ENCODE data around the gene DHX40.
"Not testable (repeated sequence)": the region's sequence is repeated elsewhere in the genome, so short reads cannot be mapped to it uniquely, and the experiment has no call there.

Gene DHX40, protein sequence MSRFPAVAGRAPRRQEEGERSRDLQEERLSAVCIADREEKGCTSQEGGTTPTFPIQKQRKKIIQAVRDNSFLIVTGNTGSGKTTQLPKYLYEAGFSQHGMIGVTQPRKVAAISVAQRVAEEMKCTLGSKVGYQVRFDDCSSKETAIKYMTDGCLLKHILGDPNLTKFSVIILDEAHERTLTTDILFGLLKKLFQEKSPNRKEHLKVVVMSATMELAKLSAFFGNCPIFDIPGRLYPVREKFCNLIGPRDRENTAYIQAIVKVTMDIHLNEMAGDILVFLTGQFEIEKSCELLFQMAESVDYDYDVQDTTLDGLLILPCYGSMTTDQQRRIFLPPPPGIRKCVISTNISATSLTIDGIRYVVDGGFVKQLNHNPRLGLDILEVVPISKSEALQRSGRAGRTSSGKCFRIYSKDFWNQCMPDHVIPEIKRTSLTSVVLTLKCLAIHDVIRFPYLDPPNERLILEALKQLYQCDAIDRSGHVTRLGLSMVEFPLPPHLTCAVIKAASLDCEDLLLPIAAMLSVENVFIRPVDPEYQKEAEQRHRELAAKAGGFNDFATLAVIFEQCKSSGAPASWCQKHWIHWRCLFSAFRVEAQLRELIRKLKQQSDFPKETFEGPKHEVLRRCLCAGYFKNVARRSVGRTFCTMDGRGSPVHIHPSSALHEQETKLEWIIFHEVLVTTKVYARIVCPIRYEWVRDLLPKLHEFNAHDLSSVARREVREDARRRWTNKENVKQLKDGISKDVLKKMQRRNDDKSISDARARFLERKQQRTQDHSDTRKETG

DNA sequence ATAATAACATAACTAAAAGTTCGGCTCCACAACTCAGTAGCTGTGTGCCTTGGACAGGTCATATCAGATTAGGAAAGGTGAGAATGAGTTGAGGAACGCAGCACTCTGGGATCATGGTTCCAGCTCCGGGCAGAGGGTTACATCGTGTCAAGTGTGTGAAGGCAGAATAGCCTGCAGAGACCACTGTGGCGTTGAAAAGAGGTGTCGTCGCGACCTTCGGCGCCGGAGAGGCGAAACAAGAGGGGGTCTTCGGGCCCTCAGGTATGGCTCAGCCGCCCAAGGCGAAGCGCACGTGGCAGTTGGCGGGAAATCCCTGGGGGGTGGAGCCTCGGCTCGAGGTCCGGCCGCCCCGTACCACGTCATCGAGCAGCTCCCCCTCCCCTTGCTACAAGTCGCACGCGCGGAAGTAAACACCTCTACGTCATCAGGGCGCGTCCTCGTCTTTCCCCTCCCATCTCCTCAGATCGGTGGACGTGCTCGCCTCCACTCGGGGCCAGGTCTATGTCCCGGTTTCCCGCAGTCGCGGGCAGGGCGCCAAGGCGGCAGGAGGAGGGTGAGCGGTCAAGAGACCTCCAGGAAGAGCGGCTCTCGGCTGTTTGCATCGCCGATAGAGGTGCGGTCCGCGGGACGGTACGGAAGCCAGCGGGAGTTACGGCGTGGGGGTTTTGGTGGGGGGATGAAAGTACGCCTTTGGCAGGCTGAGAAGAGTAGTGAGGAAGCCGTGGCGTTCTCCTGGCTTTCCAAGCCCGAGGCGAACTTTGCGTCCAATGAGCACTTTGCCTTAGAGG lies at the start of gene DHX40:
Gene DHX40 (plus strand): TSS at position 440 of the 788 bp plus-strand sequence. CDS start 62 bp downstream, at position 502.
- DNase-seq (ENCODE audit: low read depth), result peak; percentile 92

DNA sequence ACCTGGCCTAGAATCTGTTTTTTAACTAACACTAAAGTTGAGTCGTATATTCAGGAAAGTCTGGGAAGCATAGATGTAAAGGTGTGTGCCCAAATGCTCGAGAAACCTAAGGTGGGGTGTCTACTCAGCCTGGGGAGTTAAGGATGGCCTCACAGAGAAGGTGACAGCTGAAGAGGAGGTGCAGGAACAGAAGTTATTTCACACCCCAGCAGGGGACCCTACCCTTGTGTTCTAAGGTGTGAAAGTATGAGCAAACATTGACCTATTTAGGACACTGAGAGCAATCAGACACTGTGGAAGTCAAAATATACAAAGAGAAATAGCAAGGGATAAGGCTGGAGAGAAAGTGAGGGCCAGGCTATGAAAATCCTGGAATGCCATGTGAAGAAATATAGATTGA lies 49.0 kb upstream of the DHX40 start:
- no peak for DNase-seq (ENCODE audit: low read depth)

DNA sequence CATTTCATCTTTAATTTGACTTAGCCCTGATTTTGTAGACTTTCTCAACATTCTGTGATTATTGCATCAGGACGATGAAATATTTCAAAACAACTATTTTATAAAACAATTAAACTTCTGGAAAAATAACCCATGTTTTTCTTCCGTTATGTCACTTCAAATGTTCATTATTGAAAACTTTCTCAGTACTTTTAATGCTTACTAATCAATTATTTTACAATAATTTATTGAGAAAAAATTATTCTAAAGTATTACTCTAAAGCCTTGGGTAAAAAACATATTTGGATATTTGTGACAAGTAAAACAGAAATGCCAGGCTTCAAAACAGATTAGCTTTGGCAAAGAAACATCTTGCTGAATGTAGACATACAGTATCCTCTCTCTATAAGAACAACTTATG lies 46.3 kb upstream of the DHX40 start:
- no peak for DNase-seq (ENCODE audit: low read depth)

DNA sequence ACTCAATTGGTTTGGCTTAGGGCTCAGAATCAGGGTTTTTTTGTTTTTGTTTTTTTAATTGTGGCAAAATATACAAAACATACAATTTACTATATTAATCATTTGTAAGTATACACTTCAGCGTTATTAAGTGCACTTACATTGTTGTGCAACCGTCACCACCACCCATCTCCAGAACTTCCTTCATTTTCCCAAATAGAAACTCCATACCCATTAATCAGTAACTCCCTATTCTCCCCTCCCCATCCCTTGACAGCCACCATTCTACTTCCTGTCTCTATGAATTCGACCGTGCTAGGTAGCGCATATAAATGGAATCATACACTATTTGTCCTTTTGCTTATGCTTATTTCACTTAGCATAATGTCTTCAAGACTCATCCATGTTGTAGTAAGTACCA lies 45.2 kb upstream of the DHX40 start:
- no peak for DNase-seq (ENCODE audit: low read depth)

DNA sequence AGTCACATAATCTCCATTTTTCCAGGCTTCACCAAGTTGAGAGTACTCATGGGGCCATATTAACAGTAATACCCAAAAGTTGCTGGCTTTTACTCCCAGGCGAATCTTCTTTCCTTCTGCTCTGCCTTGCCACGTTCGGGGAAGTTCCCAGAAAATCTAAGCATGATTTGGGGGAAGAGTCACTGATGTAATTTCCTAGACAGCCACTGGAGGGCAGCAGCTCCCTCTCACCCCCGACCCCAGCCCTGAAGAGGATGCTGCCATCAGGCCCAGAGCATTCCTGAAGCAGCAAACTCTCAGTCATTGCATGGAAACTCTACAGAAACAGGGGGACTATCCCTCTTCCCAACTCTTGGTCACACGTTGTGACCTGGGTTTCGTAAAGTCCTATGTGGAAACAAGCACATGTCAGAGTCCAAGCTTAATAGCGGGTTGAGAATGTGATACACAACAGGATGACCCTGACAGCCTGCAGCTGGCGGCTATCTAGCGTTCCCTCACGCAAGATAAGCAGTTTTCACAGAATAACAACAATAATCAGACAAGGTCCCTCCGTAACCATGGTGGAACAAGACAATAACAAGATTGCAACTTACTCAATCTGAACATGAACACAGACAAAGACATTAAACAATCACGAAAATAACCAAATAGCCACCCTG lies 43.8 kb upstream of the DHX40 start:
- DNase-seq (ENCODE audit: low read depth), result peak; percentile 9

DNA sequence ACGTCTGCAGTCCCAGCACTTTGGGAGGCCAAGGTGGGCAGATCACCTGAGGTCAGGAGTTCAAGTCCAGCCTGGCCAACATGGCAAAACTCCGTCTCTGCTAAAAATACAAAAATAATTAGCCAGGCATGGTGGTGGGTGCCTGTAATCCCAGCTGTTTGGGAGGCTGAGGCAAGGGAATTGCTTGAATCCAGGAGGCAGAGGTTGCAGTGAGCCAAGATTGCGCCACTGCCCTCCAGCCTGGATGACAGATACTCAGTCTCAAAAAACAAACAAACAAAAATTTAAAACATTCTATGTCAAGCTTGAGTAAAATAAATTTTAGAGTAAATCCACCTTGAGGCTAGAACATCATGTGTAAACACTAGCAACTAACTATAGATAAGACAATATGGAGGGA lies 40.5 kb upstream of the DHX40 start:
- DNase-seq (ENCODE audit: low read depth), result not testable (repeated sequence)

DNA sequence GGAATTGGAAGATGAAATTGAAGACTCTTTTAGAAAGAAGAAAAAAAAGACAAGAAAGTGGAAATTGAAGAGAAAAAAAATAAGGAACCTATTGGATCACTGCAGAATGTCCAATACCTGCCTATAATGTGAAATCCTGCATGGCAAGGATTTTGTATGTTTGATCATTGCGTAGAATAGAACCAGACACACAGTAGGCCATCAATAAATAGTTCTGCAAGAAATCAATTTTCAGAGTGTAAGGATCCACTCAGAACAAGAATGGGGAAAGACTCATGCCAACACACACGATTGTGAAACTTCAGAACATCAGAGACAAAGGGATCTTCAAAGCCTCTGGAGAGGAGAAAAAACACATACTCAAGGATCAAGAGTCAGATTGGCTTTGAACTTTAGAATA lies 39.7 kb upstream of the DHX40 start:
- DNase-seq (ENCODE audit: low read depth), result no peak

DNA sequence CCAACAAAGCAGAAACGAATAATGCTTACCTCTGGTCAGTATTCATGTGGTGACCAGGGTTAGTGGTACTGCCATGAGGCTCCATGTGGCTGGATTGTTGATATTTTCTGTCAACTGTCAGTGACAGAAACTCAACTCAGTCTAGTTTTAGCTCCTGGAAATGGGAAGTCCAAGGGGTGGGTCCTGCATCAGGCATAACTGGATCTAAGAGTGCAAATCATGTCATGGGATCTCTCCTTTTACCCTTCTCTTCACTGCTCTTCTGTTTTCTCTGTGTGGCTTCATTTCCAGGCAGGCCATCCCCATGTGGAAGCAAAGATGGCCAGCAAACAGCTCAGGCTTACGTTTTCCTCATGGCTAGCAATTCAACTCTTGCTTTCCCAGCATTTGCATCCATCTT lies 39.0 kb upstream of the DHX40 start:
- no peak for DNase-seq (ENCODE audit: low read depth)

DNA sequence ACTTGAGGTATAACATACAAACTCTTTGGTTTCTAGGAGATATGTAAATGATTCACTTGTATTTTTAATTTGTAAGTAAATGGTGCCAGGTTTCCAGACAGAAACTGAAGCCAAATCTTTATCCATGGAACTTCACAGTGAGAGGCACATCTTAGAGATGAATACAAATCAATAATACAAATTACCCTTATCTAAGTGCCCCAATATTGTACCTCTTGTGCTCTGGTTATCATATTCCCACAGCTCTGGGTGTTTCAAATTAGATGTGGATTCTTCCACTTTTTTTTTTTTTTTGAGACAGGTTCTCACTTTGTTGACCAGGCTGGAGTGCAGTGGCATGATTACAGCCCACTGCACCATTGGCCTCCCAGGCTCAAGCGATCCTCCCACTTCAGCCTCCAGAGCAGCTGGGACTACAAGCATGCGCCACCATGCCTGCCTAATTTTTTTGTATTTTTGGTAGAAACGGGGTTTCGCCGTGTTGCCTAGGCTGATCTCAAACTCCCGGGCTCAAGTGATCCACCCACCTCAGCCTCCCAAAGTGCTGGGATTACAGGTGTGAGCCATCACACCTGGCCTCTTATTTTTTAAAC lies 38.0 kb upstream of the DHX40 start:
- DNase-seq (ENCODE audit: low read depth), result no peak

DNA sequence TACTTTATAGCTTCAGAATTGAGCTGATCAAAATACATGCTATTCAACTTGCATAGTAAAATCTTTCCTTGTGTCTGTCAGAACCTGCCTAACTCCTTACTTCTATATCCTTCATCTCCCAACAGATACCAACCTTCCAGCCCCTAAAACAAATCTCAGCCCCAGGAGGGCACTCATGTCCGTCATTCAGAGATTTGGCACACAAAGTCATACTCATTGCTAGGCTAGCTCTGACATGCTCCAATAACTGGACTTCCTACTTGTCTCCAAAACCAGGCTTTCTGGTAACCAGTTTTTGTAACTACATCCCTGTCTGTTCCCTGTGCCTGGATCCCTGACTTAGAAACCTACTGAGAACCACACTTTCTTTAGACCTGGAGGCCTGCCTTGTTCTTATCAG lies 37.5 kb upstream of the DHX40 start:
- no peak for DNase-seq (ENCODE audit: low read depth)

DNA sequence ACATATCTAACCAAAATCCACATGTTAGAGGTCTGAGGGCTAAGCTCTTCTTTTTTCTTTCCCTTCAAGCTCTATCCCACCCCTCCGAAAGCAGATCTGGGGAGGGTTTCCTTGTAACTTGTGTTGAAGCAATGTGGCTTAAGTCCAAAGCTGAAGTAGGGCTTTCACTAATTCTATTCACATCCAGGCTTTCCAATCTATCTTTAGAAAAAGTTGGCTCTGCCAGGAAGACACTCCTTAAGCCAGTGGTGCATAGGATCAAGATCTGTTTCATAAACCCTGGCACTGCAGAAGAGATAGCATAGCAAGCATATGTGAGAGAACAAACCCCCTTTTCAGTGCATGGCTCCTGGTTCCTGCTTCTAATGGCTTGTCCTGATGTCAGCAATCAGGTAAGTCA lies 34.9 kb upstream of the DHX40 start:
- DNase-seq (ENCODE audit: low read depth), result no peak

DNA sequence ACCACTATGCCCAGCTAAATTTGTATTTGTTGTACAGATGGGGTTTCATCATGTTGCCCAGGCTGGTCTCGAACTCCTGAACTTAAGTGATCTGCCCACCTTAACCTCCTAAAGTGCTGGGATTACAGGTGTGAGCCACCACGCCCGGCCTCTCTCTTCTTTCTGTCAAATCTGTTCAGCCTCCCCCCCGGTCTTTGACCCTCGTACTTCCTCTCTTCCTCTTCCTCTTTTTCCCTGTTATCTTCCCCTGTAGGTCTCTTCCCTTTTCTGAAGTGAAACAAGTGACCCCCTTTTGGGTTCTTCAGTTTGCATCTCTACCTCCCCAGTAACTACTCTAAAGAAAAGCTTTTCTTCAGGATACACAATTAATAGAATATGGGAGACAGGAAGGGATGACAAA lies 31.7 kb upstream of the DHX40 start:
- no peak for DNase-seq (ENCODE audit: low read depth)

DNA sequence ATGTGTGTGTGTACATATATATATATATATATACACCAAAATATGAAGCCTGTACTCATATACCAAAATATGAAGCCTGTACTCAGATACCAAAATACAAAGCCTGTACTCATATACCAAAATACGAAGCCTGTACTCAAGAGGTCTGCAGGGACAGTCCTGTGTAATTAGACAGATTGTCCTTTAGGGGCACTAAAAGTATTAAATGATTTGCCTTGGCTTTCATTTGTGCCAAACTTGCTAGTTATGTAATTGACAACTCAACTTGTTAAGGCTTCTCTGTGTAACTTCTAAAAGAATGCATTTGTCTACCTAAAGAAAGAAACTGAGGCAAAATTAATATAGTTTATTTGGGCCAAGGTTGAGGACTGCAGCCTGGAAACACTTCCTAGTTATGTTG lies 30.8 kb upstream of the DHX40 start:
- no peak for DNase-seq (ENCODE audit: low read depth)

DNA sequence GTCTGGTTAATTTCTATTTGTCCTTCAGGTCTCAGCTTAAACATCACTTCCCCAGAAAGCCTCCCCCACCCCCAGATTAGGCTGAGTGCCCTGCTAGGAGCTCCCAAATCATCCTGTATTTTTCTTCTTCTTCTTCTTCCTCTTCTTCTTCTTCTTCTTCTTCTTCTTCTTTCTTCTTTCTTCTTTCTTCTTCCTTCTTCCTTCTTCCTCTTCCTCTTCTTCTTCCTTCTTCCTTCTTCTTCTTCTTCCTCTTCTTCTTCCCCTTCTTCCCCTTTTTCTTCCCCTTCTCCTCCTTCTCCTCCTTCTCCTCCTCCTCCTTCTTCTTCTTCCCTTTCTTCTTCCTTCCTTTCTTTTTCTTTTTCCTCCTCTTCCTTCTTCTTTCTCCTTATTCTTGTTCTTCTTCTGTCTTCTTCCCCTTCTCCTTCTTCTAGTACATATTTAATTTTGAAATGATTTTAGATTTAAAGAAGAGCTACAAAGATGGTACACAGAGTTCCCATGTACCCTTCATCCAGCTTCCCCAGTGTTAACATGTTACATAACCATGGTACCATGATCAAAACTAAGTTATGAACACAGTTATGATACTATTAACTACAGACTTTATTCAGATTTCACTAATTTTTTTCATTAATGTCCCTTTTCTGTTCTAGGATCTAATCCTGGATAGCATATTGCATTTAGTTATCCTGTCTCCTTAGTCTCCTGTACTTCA lies 27.1 kb upstream of the DHX40 start:
- no peak for DNase-seq (ENCODE audit: low read depth)

DNA sequence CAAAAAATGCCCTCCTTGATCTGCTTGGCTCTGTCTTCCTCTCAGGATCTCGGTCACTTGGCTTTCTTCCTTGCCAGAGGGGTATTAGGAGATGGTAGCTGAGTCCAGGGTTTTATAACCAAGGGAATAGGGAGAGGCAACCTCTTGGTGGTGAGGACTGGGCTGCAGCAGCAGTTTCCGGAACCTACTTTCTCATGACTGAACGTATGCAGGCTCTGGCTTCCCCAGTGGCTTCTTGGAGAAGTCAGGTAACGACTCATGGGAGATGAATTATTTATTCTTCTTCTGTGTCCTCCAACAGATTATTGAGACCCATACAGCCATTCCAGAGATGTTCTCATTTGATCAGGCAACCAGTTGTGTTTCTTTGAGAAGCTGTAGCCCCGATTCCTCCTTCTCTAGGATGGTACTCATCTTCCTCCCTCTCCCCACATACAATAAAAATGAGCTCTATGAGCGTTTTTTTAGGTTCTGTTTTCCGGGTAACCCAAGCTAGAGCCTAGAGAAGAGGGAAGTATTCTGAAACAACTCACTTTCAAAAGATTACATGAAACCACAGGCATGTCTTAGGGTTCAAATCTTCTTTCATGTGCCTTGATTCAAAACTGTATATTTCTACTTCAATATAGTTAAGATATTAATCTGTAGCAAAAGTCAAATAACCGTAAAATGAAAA lies 22.3 kb upstream of the DHX40 start:
- no peak for DNase-seq (ENCODE audit: low read depth)

DNA sequence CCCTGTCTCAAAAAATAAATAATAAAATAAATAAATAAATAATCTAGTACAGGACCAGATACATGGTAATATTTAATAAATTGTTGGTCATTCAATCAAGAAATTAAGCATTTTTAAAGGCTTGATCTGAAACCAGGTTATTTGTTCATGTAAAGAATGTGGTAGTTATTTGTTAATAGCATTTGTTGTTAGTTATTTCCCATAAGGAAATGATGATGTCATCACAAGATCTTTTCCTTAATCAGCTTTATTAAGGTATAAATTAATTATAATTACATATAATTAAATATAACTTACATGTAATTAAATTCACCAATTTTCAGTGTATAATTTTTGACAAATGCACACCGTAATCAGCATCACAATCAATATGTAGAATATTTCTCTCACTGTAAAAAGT lies 19.5 kb upstream of the DHX40 start:
- no peak for DNase-seq (ENCODE audit: low read depth)

DNA sequence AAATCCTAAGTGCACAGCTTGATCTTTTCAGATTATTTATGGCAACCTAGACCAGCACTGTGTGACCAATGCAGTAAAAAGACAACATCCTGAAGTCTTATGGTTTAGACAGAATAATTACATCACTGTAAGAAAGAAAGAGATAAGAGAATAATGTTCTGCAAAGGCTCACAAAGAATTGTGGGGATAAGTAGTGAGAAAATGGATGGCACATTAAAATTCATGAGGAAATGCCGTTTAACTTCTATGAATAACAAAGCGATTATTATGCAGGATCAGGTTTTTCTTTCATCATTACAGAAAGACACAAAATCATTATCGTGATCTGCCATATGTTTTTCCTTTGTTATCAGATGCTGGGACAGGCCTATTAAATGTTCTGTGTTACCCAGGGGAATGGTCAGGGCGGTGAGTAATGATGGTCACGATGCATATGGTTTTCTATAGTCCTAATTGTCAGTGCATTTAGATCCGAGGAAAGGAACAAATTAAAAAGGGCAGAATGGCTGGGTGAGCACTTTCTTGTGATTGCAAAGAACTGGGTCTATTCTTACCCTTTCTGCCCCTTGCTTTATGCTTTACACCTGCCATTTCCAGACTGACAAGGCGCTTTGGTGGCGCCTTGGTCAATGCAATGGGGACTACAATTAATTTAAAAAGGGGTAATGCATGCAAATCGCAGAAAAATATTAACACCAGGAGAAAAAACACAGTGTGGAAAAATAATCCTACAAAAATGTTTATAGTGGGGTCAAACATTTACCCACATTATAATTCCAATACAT lies 18.1 kb upstream of the DHX40 start:
- DNase-seq (ENCODE audit: low read depth), result no peak

DNA sequence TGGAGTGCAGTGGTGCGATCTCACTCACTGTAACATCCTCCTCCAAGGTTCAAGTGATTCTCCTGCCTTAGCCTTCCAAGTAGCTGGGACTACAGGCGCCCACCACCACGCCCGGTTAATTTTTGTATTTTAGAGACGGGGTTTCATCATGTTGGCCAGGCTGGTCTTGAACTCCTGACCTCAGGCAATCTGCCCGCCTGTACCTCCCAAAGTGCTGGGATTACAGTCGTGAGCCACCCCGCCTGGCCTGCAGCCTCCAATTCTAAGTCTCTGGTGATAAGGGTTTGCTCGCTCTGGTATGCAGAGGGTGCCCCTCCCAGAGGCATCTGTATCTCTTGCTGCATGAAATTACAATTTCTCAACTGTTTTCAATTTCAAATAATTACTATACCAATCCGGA lies 16.4 kb upstream of the DHX40 start:
- DNase-seq (ENCODE audit: low read depth), result not testable (repeated sequence)

DNA sequence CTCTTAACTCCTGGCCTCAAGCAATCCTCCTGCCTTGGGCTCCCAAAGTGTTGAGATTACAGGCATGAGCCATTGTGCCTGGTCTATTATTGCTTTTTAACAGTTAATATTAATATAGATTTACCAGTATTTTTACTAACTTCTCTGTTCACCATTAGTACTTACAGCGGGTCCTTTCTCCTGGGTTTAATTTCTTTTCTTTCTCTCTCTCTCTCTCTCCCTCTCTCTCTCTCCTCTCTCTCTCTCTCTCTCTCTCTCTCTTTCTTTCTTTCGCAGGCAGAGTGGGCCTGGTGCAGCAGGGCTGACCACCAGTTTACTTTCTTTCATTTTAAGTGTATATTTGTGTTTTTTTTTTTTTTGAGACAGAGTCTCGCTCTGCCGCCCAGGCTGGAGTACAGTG lies 14.7 kb upstream of the DHX40 start:
- no peak for DNase-seq (ENCODE audit: low read depth)

DNA sequence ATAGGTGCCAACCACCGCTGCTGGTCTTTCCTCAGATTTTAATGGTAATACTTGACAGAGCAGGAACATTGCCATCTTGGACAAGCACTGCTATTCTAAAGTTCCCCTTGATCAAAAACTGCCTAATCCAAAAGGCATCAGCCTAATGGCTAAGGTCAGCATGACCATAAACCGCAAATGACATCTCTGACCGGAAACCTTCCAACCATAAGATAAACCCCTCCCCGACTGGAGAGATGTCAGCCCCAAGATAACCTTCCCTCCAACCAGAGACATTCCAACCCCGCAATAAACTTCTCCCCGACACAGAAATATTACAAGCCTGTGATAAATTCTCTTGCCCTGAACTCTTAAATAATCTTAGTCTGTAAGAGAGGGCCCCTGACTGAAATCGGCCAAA lies 7.4 kb upstream of the DHX40 start:
- DNase-seq (ENCODE audit: low read depth), result no peak
